Measurements from ENCODE around the gene ANGPTL4. TPM values are rescaled to one million over a fixed set of nuclear protein-coding genes. Genes with fewer than 3 reads are reported as not detected.
A peak's percentile ranks its signal among the peaks of the same experiment; 100 is the strongest.

ANGPTL4 gene
- total and polyA plus RNA-seq, 9 of the 15 experiments (the other 6 are each of a cell fraction or from before 2014, with no cell fraction given): 0.05 to 0.77 (median 0.22) TPM; not detected in 4

DNA sequence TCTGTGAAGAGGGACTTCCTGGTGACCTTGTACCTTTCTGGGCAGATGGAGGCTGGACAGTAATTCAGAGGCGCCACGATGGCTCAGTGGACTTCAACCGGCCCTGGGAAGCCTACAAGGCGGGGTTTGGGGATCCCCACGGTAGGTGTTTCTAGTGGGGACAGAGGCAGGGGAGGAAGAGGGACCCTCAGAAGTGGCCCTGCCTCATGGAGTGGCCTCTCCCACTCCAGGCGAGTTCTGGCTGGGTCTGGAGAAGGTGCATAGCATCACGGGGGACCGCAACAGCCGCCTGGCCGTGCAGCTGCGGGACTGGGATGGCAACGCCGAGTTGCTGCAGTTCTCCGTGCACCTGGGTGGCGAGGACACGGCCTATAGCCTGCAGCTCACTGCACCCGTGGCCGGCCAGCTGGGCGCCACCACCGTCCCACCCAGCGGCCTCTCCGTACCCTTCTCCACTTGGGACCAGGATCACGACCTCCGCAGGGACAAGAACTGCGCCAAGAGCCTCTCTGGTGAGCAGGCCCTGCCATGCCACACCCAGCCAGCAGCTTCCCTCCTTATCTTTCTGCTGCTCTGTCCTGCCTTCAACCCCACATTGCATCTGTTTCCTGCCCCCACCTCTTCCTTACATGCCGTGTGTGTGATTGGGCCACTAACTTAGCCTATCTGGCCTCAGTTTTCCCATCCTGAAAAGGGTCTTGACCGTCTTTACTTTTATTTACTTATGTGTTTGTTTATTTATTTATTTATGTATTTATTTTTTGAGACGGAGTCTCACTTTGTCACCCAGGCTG lies 7.3 kb downstream of the ANGPTL4 start (continued):
- 0 out of 2 replicates have a peak, but pooled peaks have one; percentile 40 for TF ChIP-seq TOE1 (IDR thresholded peaks at IDR 0.05; ENCODE audit: borderline replicate concordance)
- TF ChIP-seq TOE1 (CRISPR knock-in tag; IDR thresholded peaks at IDR 0.05; ENCODE audit: borderline replicate concordance, low read depth): no peak
- peak; percentile 62; the same call in 1 of the 2 replicates for TF ChIP-seq TAL1 (IDR thresholded peaks at IDR 0.05)
- TF ChIP-seq, protein P1, sequence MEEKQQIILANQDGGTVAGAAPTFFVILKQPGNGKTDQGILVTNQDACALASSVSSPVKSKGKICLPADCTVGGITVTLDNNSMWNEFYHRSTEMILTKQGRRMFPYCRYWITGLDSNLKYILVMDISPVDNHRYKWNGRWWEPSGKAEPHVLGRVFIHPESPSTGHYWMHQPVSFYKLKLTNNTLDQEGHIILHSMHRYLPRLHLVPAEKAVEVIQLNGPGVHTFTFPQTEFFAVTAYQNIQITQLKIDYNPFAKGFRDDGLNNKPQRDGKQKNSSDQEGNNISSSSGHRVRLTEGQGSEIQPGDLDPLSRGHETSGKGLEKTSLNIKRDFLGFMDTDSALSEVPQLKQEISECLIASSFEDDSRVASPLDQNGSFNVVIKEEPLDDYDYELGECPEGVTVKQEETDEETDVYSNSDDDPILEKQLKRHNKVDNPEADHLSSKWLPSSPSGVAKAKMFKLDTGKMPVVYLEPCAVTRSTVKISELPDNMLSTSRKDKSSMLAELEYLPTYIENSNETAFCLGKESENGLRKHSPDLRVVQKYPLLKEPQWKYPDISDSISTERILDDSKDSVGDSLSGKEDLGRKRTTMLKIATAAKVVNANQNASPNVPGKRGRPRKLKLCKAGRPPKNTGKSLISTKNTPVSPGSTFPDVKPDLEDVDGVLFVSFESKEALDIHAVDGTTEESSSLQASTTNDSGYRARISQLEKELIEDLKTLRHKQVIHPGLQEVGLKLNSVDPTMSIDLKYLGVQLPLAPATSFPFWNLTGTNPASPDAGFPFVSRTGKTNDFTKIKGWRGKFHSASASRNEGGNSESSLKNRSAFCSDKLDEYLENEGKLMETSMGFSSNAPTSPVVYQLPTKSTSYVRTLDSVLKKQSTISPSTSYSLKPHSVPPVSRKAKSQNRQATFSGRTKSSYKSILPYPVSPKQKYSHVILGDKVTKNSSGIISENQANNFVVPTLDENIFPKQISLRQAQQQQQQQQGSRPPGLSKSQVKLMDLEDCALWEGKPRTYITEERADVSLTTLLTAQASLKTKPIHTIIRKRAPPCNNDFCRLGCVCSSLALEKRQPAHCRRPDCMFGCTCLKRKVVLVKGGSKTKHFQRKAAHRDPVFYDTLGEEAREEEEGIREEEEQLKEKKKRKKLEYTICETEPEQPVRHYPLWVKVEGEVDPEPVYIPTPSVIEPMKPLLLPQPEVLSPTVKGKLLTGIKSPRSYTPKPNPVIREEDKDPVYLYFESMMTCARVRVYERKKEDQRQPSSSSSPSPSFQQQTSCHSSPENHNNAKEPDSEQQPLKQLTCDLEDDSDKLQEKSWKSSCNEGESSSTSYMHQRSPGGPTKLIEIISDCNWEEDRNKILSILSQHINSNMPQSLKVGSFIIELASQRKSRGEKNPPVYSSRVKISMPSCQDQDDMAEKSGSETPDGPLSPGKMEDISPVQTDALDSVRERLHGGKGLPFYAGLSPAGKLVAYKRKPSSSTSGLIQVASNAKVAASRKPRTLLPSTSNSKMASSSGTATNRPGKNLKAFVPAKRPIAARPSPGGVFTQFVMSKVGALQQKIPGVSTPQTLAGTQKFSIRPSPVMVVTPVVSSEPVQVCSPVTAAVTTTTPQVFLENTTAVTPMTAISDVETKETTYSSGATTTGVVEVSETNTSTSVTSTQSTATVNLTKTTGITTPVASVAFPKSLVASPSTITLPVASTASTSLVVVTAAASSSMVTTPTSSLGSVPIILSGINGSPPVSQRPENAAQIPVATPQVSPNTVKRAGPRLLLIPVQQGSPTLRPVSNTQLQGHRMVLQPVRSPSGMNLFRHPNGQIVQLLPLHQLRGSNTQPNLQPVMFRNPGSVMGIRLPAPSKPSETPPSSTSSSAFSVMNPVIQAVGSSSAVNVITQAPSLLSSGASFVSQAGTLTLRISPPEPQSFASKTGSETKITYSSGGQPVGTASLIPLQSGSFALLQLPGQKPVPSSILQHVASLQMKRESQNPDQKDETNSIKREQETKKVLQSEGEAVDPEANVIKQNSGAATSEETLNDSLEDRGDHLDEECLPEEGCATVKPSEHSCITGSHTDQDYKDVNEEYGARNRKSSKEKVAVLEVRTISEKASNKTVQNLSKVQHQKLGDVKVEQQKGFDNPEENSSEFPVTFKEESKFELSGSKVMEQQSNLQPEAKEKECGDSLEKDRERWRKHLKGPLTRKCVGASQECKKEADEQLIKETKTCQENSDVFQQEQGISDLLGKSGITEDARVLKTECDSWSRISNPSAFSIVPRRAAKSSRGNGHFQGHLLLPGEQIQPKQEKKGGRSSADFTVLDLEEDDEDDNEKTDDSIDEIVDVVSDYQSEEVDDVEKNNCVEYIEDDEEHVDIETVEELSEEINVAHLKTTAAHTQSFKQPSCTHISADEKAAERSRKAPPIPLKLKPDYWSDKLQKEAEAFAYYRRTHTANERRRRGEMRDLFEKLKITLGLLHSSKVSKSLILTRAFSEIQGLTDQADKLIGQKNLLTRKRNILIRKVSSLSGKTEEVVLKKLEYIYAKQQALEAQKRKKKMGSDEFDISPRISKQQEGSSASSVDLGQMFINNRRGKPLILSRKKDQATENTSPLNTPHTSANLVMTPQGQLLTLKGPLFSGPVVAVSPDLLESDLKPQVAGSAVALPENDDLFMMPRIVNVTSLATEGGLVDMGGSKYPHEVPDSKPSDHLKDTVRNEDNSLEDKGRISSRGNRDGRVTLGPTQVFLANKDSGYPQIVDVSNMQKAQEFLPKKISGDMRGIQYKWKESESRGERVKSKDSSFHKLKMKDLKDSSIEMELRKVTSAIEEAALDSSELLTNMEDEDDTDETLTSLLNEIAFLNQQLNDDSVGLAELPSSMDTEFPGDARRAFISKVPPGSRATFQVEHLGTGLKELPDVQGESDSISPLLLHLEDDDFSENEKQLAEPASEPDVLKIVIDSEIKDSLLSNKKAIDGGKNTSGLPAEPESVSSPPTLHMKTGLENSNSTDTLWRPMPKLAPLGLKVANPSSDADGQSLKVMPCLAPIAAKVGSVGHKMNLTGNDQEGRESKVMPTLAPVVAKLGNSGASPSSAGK (IDR thresholded peaks at IDR 0.05): peak; percentile 69
- TF ChIP-seq, protein P2, sequence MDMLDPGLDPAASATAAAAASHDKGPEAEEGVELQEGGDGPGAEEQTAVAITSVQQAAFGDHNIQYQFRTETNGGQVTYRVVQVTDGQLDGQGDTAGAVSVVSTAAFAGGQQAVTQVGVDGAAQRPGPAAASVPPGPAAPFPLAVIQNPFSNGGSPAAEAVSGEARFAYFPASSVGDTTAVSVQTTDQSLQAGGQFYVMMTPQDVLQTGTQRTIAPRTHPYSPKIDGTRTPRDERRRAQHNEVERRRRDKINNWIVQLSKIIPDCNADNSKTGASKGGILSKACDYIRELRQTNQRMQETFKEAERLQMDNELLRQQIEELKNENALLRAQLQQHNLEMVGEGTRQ (CRISPR knock-in tag; IDR thresholded peaks at IDR 0.05): no peak
- TF ChIP-seq KLF1 (tag; IDR thresholded peaks at IDR 0.05): peak; percentile 45; the same call in 1 of the 2 replicates
- TF ChIP-seq ARID1B (IDR thresholded peaks at IDR 0.05): peak; percentile 83
- TF ChIP-seq KLF16 (IDR thresholded peaks at IDR 0.05): 0 out of 2 replicates have a peak, but pooled peaks have one; percentile 38
- peak; percentile 44; the same call in 1 of the 2 replicates for TF ChIP-seq SMAD4 (CRISPR knock-in tag; conservative IDR thresholded peaks at IDR 0.05)
- TF ChIP-seq, protein P3, sequence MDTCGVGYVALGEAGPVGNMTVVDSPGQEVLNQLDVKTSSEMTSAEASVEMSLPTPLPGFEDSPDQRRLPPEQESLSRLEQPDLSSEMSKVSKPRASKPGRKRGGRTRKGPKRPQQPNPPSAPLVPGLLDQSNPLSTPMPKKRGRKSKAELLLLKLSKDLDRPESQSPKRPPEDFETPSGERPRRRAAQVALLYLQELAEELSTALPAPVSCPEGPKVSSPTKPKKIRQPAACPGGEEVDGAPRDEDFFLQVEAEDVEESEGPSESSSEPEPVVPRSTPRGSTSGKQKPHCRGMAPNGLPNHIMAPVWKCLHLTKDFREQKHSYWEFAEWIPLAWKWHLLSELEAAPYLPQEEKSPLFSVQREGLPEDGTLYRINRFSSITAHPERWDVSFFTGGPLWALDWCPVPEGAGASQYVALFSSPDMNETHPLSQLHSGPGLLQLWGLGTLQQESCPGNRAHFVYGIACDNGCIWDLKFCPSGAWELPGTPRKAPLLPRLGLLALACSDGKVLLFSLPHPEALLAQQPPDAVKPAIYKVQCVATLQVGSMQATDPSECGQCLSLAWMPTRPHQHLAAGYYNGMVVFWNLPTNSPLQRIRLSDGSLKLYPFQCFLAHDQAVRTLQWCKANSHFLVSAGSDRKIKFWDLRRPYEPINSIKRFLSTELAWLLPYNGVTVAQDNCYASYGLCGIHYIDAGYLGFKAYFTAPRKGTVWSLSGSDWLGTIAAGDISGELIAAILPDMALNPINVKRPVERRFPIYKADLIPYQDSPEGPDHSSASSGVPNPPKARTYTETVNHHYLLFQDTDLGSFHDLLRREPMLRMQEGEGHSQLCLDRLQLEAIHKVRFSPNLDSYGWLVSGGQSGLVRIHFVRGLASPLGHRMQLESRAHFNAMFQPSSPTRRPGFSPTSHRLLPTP (IDR thresholded peaks at IDR 0.05; ENCODE audit: borderline replicate concordance, extremely low read depth, insufficient read length): no peak
